Measurements from ENCODE around the gene TP53BP2.

TP53BP2 gene

DNA sequence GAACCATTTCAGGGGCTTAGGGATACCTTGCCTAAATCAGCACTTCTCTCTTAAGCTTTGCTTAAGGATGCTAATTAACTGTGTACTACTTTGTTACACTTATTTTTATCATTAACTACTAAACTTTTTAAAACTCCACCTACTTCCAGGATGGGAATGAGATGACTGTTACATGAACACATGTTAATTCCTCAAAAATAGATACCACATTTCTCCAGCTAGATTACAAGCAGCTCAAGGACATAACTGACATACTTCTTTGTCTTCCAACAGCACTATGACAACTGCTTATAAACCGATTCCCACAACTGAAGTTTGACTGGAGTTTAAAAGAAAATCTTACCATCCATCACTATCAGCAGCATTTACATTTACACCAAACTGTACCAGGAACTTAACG is 53.7 kb downstream of the TP53BP2 start:
- DNase-seq (ENCODE audit: low read depth in 2 of 2), result no peak

DNA sequence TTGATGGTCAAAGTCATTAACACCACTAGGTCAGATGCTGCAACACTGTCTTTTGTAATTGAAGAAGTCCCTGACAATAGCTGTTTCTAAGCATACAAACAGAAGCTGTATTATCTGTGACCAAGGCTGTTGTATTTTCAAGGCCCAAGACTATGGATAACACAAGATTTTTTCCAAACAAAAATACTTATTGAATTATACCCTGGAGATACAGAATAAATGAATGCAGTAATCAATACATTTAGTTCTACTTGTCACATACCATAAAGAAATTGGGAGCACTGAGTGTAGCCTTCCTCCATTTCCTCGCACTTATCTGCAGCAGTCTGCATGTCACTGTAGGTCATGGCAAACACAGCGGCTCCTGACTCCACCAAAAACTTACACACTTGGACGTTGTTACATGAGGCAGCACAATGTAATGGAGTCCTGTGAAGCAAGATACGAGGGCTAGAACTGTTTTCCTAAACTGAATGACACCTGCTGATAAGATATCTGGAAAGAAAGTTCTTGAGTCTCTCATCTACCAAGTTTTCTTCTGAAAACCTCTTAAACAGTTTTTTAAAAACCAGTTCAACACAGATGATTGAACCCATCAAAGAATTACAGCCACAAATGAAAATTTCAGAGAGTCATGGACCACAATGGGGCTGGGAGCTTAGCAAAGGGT is 56.9 kb downstream of the TP53BP2 start:
- no peak for DNase-seq (ENCODE audit: low read depth in 2 of 2)

DNA sequence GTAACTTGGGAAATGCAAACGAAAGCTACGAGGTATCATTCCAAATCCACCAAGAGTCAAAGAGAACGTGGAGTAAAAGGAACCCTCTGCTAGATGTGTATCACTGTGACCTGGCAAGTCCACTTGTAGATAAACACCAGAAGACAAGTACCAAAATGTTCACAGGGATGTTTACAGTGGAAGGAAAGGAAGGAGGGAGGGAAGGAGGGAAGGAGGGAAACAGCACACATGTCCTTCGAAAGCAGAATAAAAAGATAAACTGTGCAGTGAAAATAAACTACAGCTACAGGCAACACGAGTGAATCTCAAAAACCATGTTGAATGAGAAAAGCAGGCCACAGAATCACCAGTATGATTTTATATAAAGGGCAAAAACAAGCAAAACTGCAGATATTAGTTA is 59.9 kb downstream of the TP53BP2 start:
- no peak for DNase-seq (ENCODE audit: low read depth in 2 of 2)

DNA sequence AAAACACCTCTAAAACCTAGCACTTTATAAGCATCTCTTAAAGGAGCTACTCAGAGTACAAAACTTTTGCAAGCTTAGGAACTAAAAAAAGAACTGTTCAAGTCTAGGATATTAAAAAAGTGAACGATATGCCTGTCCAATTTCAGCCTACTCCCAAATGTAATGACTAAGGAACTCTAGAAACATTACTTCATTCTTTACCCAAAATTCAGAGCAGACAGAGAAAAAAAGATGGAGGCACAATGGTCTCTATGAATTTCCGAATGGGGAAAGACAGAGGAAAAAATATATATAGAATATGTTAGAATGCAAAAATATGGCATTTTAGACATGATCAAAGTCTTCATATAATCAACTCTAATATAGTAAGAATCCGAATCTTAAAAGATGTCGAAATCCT is 61.2 kb downstream of the TP53BP2 start:
- no peak for DNase-seq (ENCODE audit: low read depth in 2 of 2)

DNA sequence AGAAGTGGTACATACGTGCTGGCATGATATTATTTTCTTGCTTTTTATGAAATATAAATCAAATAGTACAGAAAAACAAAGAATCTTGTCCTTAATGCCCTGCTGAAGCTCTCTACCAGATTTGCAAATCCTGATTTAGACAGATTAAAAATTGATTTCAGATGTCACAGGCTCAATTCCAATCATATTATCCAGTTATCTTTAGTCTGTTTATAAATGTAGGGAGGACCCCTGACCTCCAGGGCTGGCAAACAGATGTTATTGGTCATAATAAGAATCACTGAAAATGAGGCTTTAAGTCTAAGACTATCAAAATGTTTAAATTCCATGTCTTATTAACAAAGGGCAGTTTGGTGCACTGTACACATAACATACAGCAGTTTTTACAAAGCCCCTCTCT is 62.1 kb downstream of the TP53BP2 start:
- DNase-seq (ENCODE audit: low read depth in 2 of 2), result no peak

DNA sequence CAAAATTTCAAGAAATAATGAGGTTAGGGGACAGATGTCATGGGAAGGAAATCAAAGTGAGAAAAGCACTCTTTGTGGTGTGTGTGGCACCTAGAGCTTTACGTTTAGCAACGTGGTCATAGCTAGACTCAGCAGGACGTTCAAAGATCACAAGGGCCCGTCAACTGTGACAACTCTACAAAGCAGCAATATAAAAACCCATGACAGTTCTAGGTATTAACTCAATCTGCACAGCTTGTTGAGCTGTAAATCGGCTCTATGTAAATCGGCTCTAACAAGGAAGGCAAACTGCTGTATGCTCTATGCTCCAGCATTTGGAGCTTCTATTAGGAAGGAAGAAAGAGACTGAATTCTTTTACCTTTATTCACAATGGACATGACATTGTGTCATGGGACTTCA is 64.8 kb downstream of the TP53BP2 start:
- no peak for DNase-seq (ENCODE audit: low read depth in 2 of 2)

DNA sequence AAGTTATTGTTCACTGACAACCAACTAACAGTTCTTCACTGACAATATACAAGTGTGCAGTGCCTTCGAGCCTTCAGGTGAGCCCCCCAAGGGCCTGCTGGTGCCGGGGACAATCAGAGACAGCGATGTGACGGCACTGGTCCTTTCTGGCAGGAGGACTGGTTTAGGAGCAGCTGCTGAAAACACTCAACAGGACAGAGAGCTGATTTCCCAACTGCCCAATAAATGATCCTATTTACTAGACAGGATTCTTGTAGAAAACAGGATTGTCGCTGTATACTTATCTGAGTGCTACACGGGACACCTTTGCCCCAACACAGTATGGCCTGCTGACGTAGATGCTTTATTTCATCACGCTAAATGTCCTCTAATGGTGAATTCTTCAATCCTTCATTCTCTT is 65.4 kb downstream of the TP53BP2 start:
- no peak for DNase-seq (ENCODE audit: low read depth in 2 of 2)

DNA sequence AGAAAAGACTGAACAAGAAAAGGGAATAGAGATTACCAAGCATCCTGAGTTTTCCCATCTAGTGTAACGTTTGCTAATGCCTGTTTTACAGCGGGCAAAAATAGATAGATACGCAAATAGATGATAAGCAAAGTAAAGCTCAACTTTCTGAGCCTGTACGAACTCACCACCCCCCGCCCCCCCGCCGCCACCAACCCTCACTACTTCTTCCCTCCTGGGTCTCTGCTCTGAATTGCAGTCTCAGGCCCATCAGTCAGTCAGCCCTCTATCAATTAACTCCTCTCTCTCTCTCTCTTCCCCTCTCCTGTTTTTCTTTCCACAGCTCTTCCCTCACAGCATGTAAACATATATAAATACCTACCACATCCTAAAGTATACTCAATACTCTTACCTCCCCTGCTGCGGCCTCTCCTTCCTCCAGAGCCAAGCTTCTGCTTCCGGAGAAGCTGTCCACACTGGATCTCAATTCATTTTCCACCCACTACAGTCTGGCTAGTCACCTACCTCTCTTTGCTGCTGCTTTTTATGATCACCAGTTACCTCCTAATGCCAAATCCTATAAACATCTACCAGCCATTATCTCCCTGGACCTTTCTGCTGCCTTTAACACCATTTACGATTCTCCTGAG is 68.8 kb downstream of the TP53BP2 start:
- no peak for DNase-seq (ENCODE audit: low read depth in 2 of 2)

DNA sequence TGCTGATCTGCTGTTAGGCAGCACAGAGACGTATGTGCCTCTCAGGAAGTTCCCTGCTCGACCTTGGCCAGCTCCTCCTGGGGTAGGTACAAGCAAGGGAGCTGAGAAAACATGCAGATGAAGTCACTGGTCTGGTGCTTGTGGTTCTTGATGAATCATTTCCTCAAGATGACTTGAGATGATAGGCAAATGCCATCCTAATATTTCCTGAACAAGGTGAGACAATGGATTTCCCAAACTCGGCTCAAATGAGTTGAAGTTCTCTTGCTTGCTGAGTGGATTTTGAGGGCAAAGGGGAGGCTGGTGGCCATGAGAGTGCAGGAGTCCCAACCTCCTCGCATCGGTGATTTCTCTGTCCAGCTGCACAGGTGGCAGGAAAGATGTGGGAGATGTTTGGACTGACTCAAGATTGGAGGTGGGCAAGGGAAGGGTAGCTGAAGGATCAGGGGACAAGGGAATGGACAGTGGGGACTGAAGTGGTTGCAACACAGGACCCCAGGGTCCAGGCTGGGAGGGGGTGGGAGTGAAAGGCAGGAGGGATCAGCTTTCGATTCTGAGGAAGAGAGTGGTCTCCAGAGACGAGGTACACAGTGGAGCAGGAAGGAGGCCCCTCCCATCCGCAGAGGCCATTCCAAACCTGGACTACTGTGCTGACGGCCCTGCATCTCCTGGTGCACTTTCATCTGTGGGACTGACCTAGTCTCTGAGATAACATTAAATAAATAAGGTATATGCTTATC is 69.5 kb downstream of the TP53BP2 start:
- DNase-seq (ENCODE audit: low read depth in 2 of 2), result peak; percentile 39

DNA sequence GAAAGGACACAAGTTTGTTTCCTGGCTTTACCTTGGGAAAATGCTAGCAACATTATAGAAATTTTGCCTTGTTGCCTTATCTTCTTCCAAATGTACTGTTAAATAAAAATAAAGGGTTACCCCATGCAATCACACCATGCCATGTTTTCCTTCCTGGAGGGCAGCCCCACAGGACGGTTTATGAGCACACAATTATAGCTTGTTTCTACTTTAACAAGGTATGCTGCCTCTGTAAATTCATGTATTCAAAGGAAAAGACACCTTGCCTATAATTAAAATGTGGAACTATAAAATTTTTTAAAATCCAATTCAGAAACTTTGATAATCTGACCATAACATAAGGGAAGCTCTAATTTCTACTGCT is 70.1 kb downstream of the TP53BP2 start:
- no peak for DNase-seq (ENCODE audit: low read depth in 2 of 2)

DNA sequence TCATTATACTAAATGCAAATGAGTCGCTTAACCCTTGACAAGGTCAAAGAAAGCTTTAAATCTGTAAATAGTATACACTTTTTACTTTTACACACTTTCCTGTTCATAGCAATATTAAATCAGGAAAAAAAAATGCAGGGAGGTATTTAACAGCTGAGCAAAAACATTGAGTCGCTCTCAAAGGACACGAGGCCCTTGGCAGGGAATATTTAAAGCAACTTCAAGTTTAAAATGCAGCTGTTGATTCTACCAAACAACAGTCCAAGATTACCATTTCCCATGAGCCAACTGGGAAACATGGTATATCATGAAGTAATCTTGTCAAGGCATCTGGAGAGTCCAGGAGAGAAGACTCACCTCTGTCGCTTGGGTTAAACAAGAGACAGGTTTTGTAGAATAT is 70.7 kb downstream of the TP53BP2 start:
- DNase-seq (ENCODE audit: low read depth in 2 of 2), result no peak

DNA sequence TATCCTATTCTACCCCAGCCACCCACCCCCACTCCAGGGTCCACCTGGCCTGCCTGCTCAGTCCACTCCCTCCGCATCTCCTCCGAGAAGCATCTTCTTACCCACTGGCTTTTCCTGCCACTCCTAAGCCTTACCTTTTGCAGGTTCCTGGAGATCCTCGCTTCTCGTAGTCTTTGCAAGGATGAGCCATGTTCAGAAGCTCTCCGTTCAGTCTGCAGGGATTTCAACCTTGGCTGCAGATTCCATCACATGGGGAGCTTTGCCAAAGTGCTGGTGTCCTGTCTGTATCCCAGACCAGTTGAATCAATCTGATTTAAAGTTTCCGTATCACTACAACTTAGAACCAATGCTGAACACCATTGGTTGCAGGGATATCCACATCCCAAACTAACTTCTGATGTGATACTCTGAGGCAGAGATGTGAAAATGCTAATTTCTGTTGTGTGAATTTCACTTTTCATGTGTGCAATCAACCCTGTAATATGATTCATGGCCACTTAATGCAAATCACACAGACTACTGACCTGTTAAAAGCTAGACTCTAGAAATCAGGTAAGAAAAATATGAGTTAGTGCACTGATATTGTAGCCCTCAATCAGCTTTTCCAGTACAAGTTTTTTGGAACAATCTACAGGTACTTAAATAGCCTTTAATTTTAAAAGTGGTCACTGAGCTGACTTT is 71.5 kb downstream of the TP53BP2 start:
- no peak for DNase-seq (ENCODE audit: low read depth in 2 of 2)

DNA sequence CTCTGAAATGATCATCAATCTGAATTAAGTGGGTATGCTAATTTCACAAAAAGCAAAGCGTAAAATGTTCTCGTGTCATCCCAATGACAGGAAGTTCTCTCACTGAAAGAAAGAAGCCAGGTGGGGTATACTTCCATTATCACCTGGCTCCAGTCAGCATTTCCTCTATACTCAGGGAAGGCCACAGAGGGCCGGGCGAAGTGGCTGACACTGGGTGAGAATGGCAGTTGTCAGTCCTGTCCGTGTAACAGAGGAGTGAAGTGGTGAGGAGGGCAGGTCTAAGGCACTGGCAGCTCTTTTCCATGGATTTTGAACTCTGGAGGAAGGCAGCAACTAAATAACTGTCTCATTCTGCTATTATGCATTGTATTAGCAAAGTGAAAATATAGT is 73.0 kb downstream of the TP53BP2 start:
- DNase-seq (ENCODE audit: low read depth in 2 of 2), result no peak

DNA sequence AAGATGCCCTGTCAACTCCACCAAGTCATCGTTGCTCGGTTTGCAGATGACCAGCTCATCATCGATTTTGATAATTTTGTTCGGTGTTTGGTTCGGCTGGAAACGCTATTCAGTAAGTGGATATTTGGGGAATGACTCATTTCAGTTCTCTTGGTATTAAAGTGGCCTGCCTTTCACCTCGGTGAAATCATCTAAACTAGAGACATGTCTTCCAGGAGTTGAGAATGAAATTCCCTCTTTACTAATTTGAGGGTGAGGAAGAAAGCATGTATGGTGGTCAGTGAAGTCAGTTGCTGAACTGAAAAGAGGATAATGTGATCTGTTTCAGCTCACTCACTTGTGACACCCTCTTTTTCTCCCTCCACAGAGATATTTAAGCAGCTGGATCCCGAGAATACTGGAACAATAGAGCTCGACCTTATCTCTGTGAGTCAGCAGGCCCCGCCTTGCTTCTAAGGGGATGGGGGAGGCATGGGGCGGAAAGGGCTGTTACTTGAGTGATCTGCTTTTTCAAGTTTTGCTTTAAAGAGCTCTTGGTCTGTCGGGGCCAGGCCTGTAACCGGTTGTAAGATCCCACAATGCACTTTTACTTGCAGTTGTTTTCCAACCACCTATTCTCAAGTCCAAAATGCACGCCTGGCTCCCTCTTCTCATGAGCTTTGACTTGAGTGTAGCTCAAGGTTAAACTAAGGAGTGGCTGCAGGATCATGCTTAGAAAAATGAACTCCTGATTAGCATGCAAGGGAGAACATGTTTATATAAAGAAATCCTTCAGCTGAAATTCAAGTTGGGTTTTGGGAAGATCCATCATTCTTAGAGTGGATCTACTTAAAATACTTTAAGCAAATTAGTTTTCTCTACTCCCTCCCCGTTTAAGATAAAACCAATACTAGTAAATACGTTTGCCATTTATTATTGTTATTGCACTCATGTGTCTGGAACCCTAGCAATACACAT is 73.7 kb downstream of the TP53BP2 start:
- no peak for DNase-seq (ENCODE audit: low read depth in 2 of 2)

DNA sequence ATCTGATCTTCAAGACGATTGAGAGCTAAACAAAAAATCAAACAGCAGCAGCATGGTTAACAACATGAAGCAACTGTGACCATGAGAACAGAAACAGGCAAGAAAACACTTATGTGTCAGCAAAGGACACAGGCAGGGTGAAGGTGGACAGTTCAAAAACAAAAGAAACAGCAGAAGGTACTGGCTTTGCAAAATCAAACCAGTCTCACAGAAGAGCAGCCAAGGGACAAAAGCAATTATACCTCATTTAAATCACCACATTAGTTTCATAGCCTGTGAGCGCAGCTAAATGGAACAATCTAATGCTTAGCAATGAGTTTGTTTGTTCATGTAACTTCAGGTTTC is 74.3 kb downstream of the TP53BP2 start:
- no peak for DNase-seq (ENCODE audit: low read depth in 2 of 2)

DNA sequence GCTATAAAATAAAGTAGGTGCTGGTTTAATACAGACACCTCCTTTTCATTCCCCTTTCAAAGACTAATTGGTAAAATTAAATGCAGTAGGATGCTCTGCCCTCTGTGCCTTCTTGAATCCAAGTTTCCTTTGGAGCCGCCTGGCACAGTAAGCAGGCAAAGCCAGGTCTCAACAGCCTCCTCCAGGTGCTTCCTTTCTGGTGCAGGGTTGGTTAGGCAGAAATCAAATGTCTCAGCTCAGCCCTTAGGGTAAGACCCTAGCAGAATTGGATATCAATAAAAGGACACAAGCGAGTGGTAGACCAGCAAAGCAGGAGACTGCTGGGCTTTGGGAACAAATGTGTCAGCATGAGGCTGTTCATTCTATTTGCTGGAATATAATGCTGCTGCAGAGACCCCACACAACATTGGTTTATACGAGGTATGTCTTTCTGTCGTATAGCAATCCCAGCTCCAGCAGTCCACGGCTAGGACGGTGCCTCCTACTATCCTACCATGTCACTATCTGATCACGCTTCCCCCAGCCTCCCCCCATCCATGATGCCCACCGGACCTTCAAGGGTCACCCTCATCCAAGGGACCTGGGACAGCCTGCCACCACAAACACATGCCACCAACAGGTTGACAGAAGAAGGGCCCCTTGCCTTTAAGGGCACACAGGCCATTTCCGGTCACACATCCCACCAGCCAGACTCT is 75.0 kb downstream of the TP53BP2 start:
- no peak for DNase-seq (ENCODE audit: low read depth in 2 of 2)

DNA sequence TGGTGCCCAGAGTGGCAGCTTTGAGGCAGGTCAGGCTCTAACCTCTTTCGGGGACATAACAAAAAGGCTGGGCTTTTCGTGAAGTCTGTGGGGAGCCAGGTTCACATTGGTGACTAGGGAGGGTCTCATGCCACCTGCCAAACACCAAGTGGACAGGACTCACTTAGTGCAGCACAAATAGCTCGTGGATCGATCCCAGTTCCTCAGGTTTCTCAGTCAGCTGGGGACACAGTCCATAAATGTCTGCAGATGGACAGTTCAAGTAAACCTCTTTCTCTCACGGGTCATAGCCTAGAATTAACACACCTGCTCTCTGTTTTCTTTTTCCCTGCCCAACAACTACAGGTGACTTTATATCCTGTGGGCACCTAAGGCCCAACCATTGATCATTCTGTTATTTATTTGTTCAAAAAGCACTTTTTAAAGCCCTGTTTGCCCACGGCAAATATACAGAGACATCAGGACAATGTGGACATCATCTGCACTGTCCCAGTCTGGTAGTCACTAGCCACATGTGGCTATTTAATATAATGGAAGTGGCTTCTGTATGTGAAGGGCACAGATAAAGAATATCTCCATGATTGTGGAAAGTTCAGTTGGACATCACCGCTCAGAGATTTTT is 79.9 kb downstream of the TP53BP2 start:
- DNase-seq (ENCODE audit: low read depth in 2 of 2), result no peak

DNA sequence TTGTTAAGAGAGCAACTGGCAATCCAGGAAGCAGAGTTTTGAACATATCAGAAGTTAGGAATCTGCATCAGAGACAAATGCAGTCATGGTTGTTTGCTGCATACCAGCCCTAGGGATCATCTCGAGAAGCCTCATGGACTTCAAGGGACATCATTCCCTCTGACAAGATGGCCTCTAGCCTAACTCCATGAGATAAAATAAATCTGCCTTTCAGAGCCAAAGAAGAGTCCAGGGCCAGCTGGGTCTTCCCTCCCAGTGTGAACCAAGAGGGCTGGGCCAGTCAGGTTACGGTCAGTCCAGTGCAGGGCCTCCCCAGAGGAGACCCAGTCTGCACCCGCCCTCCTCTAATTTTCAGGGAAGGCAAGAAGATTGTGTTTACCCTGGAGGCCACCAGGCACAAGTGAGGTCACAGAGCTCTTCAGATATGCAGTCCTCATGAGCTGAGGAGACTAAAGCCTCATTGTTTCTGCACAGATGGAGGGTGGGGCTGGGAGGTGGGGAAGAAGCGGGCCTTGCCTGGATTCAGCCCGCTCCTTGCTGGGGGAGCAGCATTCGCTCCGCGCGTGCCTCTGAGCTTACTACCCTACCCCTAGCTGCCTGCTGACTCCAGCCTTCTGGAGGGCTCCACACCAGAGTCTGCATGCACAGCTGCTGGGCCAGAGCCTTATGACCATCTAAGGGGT is 80.6 kb downstream of the TP53BP2 start:
- no peak for DNase-seq (ENCODE audit: low read depth in 2 of 2)

DNA sequence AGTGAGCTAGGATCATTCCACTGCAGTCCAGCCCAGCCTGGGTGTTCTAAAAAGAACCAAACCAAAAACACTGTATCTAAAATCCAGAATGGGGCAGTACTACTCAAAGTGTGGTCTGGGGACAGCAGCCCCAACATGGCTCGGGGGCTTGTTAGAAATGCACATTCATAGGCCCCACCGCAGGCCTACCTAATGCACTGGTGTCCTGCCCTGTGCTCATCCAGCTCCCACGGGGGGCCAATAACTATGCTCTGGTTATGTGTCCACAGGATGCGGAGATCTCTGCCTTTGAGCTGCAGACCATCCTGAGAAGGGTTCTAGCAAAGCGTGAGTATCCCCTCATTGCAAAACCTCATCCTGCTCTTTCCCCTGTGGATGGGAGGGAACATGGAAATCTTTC is 81.9 kb downstream of the TP53BP2 start:
- no peak for DNase-seq (ENCODE audit: low read depth in 2 of 2)

DNA sequence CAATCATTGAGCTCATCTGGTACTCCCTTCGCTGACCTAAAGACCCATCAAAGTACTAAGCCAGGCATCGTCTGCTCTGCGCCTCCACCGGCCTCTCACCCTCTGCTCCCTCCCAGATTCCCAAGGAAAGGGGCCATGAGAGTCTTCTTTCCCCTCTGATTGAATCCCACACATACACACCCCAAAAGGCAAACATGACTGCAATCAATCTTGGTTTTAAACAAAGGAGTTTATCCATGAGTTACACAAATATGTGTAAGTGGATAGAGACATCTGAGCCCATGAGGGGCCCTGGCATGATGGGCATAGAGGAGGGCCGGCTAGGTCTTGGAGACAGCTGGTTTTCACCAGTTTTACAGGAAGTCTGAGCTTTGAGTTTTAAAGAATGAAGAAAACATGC is 82.5 kb downstream of the TP53BP2 start:
- DNase-seq (ENCODE audit: low read depth in 2 of 2), result no peak
